RWPE2 (cell line): ENCODE data around the gene PPP1R13B.

Experiments
- ATAC-seq: fragments of 200-7000 bp; cut with Tn5 transposase; 3 replicates; pipeline ENCODE4 v1.9.1; 2021; ENCODE audit warnings: low read depth
- DNase-seq: peaks from one replicate; pipeline ENCODE4 v3.0.0-alpha.2; 2020; ENCODE audit warnings: low spot score
- H3K27ac ChIP-seq: fragments of 450-650 bp; 2 replicates; pipeline ENCODE4 v1.5.1; 2017; ENCODE audit warnings: mild to moderate bottlenecking; ENCODE audit not compliant: poor library complexity, severe bottlenecking
- H3K27me3 ChIP-seq: fragments of 250-450 bp; sonication (Bioruptor Pico); 2 replicates; pipeline ENCODE4 v1.5.1; 2021; ENCODE audit warnings: mild to moderate bottlenecking, moderate library complexity; ENCODE audit not compliant: insufficient read depth, poor library complexity, severe bottlenecking
- H3K36me3 ChIP-seq: fragments of 250-450 bp; sonication (Bioruptor Pico); 2 replicates; pipeline ENCODE4 v1.5.1; 2020; ENCODE audit warnings: low read depth, mild to moderate bottlenecking, moderate library complexity
- H3K4me1 ChIP-seq: fragments of 250-450 bp; sonication (Bioruptor Pico); 2 replicates; pipeline ENCODE4 v1.5.1; 2021; ENCODE audit warnings: mild to moderate bottlenecking, moderate library complexity; ENCODE audit not compliant: insufficient read depth, poor library complexity, severe bottlenecking
- H3K4me3 ChIP-seq: fragments of 250-450 bp; sonication (Bioruptor Pico); 2 replicates; pipeline ENCODE4 v1.5.1; 2021; ENCODE audit warnings: mild to moderate bottlenecking, moderate library complexity; ENCODE audit not compliant: severe bottlenecking
- H3K9me3 ChIP-seq: fragments of 250-450 bp; sonication (Bioruptor Pico); 2 replicates; pipeline ENCODE4 v1.5.1; 2021; ENCODE audit warnings: mild to moderate bottlenecking, moderate library complexity; ENCODE audit not compliant: severe bottlenecking
- TF ChIP-seq, protein P1 (sequence below): fragments of 450-650 bp; IDR thresholded peaks from one replicate; pipeline ENCODE4 v1.5.1; 2017; ENCODE audit warnings: mild to moderate bottlenecking, moderate library complexity; ENCODE audit not compliant: poor library complexity, severe bottlenecking

Gene PPP1R13B

DNA sequence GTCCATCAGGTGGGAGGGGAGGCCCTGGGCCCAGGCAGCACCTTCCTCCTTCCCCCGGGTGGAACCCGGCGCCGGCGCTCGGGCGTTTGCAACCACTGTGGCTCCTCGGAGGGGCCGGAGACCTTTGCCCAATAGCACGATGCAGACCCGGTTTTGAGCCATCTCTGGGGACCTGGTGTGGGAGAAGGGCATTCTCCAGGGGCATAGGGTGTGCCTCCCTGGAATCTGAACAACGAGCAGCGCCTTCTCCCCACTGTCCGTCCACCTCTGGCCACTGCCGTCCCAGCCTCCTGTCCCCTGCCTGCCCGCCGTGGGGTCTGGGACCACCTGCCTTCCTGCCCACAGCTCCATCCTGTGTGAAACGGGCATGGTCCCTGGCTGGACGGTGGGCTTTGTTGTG is 119.2 kb downstream of the PPP1R13B start:
- Histone ChIP-seq H3K27me3 (no peaks in the 10 kb centered on the region), H3K27ac (no peak overlapping the region), H3K36me3 (peaks cover 70% of the 10 kb centered on the region), H3K9me3 (no peaks in the 10 kb centered on the region), H3K4me3 (no peak overlapping the region), H3K4me1 (no peaks in the 10 kb centered on the region)
- ATAC-seq (no peak), DNase-seq (no peak)
- TF ChIP-seq, protein P1, sequence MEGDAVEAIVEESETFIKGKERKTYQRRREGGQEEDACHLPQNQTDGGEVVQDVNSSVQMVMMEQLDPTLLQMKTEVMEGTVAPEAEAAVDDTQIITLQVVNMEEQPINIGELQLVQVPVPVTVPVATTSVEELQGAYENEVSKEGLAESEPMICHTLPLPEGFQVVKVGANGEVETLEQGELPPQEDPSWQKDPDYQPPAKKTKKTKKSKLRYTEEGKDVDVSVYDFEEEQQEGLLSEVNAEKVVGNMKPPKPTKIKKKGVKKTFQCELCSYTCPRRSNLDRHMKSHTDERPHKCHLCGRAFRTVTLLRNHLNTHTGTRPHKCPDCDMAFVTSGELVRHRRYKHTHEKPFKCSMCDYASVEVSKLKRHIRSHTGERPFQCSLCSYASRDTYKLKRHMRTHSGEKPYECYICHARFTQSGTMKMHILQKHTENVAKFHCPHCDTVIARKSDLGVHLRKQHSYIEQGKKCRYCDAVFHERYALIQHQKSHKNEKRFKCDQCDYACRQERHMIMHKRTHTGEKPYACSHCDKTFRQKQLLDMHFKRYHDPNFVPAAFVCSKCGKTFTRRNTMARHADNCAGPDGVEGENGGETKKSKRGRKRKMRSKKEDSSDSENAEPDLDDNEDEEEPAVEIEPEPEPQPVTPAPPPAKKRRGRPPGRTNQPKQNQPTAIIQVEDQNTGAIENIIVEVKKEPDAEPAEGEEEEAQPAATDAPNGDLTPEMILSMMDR, result no peak

DNA sequence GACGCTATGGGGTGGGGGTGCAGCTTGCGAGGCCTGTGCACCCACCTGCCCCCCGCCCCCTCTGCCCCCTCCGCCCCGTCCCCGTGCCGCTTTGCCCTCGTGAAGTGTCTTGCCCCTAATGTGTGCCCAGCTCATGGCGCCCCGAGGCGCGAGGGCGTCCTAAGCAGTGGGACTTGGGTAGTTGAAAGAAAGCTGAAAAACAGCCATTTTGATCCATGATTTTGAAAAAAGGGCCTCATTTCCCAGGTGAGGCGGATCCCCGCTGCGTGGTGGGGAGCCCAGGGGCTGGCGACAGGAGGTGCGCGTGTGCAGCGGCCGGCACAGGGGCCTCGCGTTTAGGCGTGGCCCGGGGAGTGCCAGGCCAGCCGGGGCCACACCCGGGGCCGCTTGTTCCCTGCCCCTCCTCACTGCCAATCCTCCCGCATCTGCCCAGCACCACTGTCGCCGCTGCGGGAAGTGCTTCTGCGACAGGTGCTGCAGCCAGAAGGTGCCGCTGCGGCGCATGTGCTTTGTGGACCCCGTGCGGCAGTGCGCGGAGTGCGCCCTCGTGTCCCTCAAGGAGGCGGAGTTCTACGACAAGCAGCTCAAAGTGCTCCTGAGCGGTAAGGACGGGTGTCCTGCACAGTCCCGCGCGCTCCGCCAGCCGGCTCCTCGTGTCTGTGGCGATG is 119.9 kb downstream of the PPP1R13B start:
- no peak for ATAC-seq
- Histone ChIP-seq H3K27me3 (no peaks in the 10 kb centered on the region), H3K4me1 (no peaks in the 10 kb centered on the region), H3K36me3 (peaks cover 63% of the 10 kb centered on the region), H3K27ac (no peak overlapping the region), H3K9me3 (no peaks in the 10 kb centered on the region), H3K4me3 (no peak overlapping the region)
- TF ChIP-seq, protein P1, result no peak
- no peak for DNase-seq

DNA sequence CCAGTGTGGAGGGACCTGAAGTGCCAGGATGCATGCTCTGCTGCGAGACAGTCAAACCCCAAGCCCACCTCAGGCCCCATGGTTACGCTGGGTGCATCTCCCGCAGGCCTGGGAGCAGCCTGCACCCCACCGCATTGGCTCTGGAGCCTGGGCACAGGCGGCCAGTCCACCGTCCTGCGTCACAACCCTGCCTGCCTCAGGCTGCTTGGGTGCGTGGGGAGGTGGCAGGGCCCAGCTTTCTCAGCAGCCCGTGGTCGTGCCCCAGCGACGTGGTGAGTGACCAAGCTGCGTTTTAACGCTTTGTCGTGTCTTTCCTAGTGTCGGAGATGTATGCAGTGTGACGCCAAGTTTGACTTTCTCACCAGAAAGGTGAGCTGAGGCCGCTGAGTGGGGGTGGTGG is 120.9 kb downstream of the PPP1R13B start:
- no peak for ATAC-seq
- Histone ChIP-seq H3K27ac (no peak overlapping the region), H3K4me1 (peaks cover 5% of the 10 kb centered on the region), H3K9me3 (no peaks in the 10 kb centered on the region), H3K36me3 (peaks cover 59% of the 10 kb centered on the region), H3K27me3 (no peaks in the 10 kb centered on the region), H3K4me3 (no peak overlapping the region)
- DNase-seq, result no peak
- TF ChIP-seq, protein P1, result no peak

DNA sequence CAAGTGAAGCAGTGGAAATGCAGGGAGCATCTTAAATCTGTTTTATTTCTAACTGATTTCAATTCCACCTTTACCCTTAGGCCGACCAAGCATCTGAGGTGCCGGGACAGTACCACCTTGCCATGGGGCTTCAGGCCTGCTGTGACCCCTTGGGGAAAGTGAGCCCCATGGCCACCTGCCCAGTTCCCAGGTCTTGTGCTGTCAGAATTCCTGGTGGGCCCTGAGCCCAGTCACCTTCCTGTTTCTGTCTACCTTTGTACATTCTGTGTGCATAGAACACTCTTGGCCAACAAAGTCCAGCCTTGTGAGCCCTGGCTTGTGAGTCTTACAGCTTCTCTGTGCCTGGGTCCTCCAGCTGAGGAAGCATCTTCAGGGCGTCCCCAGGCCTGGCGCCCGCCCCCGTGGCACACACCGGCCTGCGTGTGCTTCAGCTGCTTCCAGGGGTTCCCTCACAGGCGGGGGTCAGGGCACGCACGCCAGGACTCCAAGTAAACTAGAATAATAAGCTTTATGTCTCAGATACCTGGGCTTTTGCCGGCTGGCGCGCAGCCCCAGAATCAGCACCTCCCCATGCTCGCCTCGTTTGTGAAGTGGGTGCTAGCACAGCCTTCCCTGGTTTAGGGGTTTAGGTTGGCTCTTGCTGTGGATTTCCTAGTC is 121.5 kb downstream of the PPP1R13B start:
- Histone ChIP-seq H3K9me3 (no peaks in the 10 kb centered on the region), H3K27me3 (no peaks in the 10 kb centered on the region), H3K4me1 (peaks cover 6% of the 10 kb centered on the region), H3K36me3 (peaks cover 56% of the 10 kb centered on the region), H3K27ac (no peak overlapping the region), H3K4me3 (no peak overlapping the region)
- DNase-seq, result no peak
- ATAC-seq, result no peak
- TF ChIP-seq, protein P1, result no peak
